Uterus (tissue), 4 donors: ENCODE results near the gene KLRF2. TPM values are rescaled to one million over a fixed set of nuclear protein-coding genes. Genes with fewer than 3 reads are reported as not detected.

Experiments
- DNase-seq, 2 donors: peaks; one replicate each; pipeline ENCODE4 v3.0.0-alpha.2; 2019 to 2020
- H3K27ac ChIP-seq, 2 donors: fragments of 200-600 bp; sonication (generic); 1 replicate in 1 of 2; 2 replicates in 1 of 2; pipeline ENCODE4 v1.5.1; 2016 to 2018
- H3K27me3 ChIP-seq, 2 donors: fragments of 200-600 bp; sonication (generic); one replicate each; pipeline ENCODE4 v1.5.1; 2018 to 2019; ENCODE audit warnings: control low read depth in 1 of 2
- H3K36me3 ChIP-seq, 2 donors: fragments of 200-600 bp; sonication (generic); one replicate each; pipeline ENCODE4 v1.5.1; 2019; ENCODE audit warnings: control low read depth in 1 of 2
- H3K4me1 ChIP-seq, 2 donors: fragments of 200-600 bp; sonication (generic); one replicate each; pipeline ENCODE4 v1.5.1; 2018 to 2019; ENCODE audit warnings: control low read depth in 1 of 2
- H3K4me3 ChIP-seq, 2 donors: fragments of 200-600 bp; sonication (generic); 1 replicate in 1 of 2; 2 replicates in 1 of 2; pipeline ENCODE4 v1.5.1; 2018 to 2019; ENCODE audit warnings: mild to moderate bottlenecking in 1 of 2
- H3K9me3 ChIP-seq, 2 donors: fragments of 200-600 bp; sonication (generic); one replicate each; pipeline ENCODE4 v1.5.1; 2019; ENCODE audit warnings: control low read depth in 1 of 2
- POLR2A ChIP-seq, 2 donors: fragments of 450-650 bp; IDR thresholded peaks; one replicate each; pipeline ENCODE4 v1.6.1; 2016; ENCODE audit warnings: antibody characterized with exemption in 2 of 2, mild to moderate bottlenecking in 1 of 2, moderate library complexity in 1 of 2
- intact Hi-C: fragments of 100-400 bp; cut with DNase I; formaldehyde crosslinking; loops from one replicate; pipeline ENCODE4 v1.15.1; 2023; ENCODE audit warnings: low total_unique reads
- total RNA-seq, 4 donors: library from RNA; depleted of rRNA in 3 of 4; stranded (reverse); fragments of >200 nt in 3 of 4; gene quantifications; one replicate each; pipeline versions ENCODE4 v1.1.0 to v1.2.4, GENCODE V29; 2014 to 2023
- TF ChIP-seq, protein P1 (sequence below), 4 experiments: fragments of 200-600 bp in 2 of 4; fragments of 450-650 bp in 2 of 4; sonication (generic) in 2 of 4; IDR thresholded peaks; one replicate each; pipeline ENCODE4 v1.5.1; 2016 to 2019; ENCODE audit warnings: antibody characterized with exemption in 4 of 4, mild to moderate bottlenecking in 2 of 4, moderate library complexity in 1 of 4
- donor health status: DM: yes; HTN: yes; CAD: no.

Gene KLRF2
- total RNA-seq, 4 donors from 2014 or later, result not detected

GRCh38 chr12:9908350-9908749 lies 27.1 kb downstream of the KLRF2 start:
- TF ChIP-seq POLR2A (IDR thresholded peaks at IDR 0.05), result no peak
- TF ChIP-seq, protein P1, sequence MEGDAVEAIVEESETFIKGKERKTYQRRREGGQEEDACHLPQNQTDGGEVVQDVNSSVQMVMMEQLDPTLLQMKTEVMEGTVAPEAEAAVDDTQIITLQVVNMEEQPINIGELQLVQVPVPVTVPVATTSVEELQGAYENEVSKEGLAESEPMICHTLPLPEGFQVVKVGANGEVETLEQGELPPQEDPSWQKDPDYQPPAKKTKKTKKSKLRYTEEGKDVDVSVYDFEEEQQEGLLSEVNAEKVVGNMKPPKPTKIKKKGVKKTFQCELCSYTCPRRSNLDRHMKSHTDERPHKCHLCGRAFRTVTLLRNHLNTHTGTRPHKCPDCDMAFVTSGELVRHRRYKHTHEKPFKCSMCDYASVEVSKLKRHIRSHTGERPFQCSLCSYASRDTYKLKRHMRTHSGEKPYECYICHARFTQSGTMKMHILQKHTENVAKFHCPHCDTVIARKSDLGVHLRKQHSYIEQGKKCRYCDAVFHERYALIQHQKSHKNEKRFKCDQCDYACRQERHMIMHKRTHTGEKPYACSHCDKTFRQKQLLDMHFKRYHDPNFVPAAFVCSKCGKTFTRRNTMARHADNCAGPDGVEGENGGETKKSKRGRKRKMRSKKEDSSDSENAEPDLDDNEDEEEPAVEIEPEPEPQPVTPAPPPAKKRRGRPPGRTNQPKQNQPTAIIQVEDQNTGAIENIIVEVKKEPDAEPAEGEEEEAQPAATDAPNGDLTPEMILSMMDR (IDR thresholded peaks at IDR 0.05), result no peak
- Histone ChIP-seq H3K4me1 (no peaks in the 10 kb centered on the region), H3K9me3 (peaks cover 0 to 14% of the 10 kb centered on the region in 2 donors), H3K36me3 (no peaks in the 10 kb centered on the region), H3K27ac (no peak overlapping the region), H3K27me3 (no peaks in the 10 kb centered on the region), H3K4me3 (no peak overlapping the region)
- intact Hi-C loops, result no loop called here
- no peak for DNase-seq

DNA sequence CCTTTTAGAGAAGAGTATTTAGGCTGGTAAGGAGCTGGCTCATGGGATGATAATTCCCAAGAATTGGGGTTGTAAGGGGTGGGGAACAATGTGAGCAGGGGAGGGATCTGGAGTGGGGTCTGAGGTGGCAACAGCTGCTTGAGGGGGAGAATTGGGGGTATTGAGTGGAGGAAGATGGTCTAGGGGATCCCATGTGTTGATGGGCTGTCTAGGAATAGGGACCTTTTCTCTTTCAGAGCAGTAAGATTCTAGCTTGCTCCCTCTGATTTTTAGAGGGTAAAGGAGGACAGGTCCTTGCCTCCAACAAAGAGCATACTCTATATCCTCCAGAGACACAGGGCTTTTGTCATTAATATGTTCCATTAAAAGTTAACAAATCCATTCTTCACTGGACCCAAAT lies 28.4 kb downstream of the KLRF2 start:
- Histone ChIP-seq H3K9me3 (peaks cover 0 to 14% of the 10 kb centered on the region in 2 donors), H3K27me3 (no peaks in the 10 kb centered on the region), H3K4me3 (no peak overlapping the region), H3K36me3 (no peaks in the 10 kb centered on the region), H3K4me1 (no peaks in the 10 kb centered on the region), H3K27ac (no peak overlapping the region)
- intact Hi-C loops, result no loop called here
- no peak for DNase-seq
- TF ChIP-seq, protein P1 (IDR thresholded peaks at IDR 0.05), result no peak
- no peak for TF ChIP-seq POLR2A (IDR thresholded peaks at IDR 0.05)

DNA sequence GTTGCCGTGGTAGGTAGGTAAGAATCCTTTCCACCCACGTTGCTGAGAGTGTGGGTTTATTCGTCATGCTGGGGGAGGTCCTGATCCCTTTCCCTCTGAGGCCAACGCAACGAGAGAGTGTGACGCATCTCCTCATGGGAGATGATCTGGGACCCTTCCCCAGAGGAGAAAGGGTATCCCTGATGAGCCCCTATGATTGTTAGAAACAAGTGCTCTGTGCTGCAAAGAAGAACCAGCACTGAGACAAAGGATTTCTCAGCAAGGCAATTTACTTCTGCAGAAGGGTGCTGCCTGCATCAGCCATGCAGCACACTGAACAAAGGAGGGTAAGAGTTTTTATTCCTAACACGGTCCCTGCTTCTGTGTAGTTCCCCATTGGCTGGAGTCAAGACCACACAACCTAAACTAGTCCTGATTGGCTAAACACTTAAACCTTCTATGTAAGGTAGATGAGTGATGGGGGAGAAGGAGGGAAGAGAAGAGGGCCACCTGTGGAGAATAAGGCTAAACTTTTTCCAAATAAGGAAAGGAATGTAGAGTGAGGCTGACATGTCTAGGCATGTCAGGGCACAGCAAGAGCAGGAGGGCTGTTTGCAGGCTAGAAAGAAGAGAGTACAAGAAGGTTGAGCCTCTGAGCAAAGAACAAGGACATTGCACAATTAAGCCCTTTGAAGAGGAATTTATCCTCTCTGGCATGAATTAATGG lies 29.6 kb downstream of the KLRF2 start:
- no peak for TF ChIP-seq POLR2A (IDR thresholded peaks at IDR 0.05)
- TF ChIP-seq, protein P1 (IDR thresholded peaks at IDR 0.05), result no peak
- no peak overlapping the region for H3K4me3 ChIP-seq
- H3K27ac ChIP-seq, result no peak overlapping the region
- no peaks in the 10 kb centered on the region for H3K36me3 ChIP-seq
- intact Hi-C loops, result no loop called here
- no peaks in the 10 kb centered on the region for H3K4me1 ChIP-seq
- H3K9me3 ChIP-seq, result peaks cover 0 to 14% of the 10 kb centered on the region in 2 donors
- DNase-seq, result no peak
- no peaks in the 10 kb centered on the region for H3K27me3 ChIP-seq

GRCh38 chr12:9911708-9912107 lies 30.4 kb downstream of the KLRF2 start:
- intact Hi-C loops, result no loop called here
- Histone ChIP-seq H3K27ac (no peak overlapping the region), H3K36me3 (no peaks in the 10 kb centered on the region), H3K4me1 (no peaks in the 10 kb centered on the region), H3K4me3 (no peak overlapping the region), H3K9me3 (peaks cover 0 to 14% of the 10 kb centered on the region in 2 donors), H3K27me3 (no peaks in the 10 kb centered on the region)
- TF ChIP-seq, protein P1 (IDR thresholded peaks at IDR 0.05), result no peak
- TF ChIP-seq POLR2A (IDR thresholded peaks at IDR 0.05), result no peak
- DNase-seq, result no peak

GRCh38 chr12:9919443-9919842 lies 38.2 kb downstream of the KLRF2 start:
- H3K36me3 ChIP-seq, result no peaks in the 10 kb centered on the region
- H3K4me3 ChIP-seq, result no peak overlapping the region
- no peak for DNase-seq
- intact Hi-C loops, result no loop called here
- no peaks in the 10 kb centered on the region for H3K27me3 ChIP-seq
- H3K27ac ChIP-seq, result no peak overlapping the region
- H3K9me3 ChIP-seq, result no peaks in the 10 kb centered on the region
- TF ChIP-seq, protein P1 (IDR thresholded peaks at IDR 0.05), result no peak
- TF ChIP-seq POLR2A (IDR thresholded peaks at IDR 0.05), result no peak
- no peaks in the 10 kb centered on the region for H3K4me1 ChIP-seq
